A172 (cell line): ENCODE results near the gene PPP2CA. TPM values are rescaled to one million over a fixed set of nuclear protein-coding genes. Genes with fewer than 3 reads are reported as not detected.
"Not testable (repeated sequence)": the region's sequence is repeated elsewhere in the genome, so short reads cannot be mapped to it uniquely, and the experiment has no call there.

ENCODE experiments used
- DNase-seq: peaks from one replicate; pipeline ENCODE4 v3.0.0-alpha.2; 2015; ENCODE audit warnings: low spot score
- total RNA-seq: library from RNA; depleted of rRNA; stranded (reverse); fragments of >200 nt; shearing (Covaris generic); gene quantifications from 2 replicates; pipeline ENCODE4 v1.2.3, GENCODE V29; 2014

PPP2CA gene
- total RNA-seq, 1 experiment from 2014 or later, result 365 TPM

GRCh38 chr5:134245101-134245604 is 19.3 kb upstream of the PPP2CA start:
- peak; percentile 77 for DNase-seq

DNA sequence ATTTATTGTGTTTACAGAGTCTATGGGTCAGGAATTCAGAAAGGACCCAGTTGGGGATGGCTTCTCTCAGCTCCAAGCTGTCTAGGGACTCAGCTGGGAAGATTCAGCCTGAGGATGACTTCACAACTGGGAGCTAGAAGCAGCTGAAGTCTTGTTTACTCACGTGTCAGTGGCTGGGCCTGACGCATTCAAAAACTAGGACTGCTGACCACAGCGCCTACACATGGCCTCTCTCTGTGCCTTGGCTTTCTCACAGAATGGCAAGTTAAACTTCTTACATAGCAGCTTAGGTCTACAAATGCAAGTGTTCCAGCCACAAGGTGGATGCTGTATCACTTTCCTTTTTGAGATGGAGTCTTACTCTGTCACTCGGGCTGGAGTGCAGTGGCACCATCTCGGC is 16.3 kb upstream of the PPP2CA start:
- peak; percentile 31 for DNase-seq

DNA sequence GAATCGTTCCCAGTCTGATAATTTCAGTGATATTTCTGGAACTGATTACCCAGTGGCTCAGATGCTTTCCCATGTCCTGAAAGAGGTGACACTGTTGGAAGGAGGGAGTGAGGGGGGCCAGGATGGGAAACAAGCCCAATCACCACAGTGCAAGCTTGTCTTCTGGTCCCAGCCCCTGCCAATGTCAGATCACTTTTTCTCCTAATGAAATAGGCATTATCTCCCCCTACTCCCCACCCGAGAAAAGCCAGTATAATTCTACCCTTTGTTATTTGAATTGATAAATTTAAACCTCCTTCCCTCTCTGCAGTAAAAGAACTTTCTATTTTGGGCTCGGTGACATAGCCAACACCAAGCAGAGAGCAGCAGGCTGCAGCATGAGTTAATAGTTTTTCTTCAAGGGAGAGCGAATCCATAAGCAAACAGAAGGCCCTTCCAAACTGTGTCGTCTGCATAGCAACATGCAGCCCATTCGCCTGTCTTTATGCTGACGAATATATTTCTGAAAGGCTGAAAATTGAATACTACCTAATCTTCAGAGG is 14.6 kb upstream of the PPP2CA start:
- DNase-seq, result peak; percentile 28

GRCh38 chr5:134236820-134237219 is 10.9 kb upstream of the PPP2CA start:
- no peak for DNase-seq

- DNase-seq, result no peak
These were observed 10.4 kb upstream of the PPP2CA start for GRCh38 chr5:134236318-134236717.

DNA sequence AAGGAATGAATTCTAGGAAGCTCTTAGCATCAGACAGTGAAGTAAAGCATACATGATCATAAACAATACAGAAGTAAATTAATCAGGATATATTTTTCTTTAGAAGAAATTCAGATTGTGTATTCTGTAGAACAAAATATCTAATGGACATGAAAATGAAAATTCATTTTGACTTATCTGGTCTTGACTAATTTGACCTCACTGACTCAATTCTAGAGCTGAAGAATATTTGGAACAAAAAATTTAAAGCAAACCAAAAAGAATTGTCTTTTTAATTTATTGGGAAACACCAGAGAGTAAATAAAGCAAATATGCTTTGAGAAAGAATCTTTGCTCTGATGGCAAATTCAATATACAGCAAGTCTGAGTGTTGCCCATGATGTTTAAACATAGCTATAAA is 2.8 kb upstream of the PPP2CA start:
- no peak for DNase-seq

DNA sequence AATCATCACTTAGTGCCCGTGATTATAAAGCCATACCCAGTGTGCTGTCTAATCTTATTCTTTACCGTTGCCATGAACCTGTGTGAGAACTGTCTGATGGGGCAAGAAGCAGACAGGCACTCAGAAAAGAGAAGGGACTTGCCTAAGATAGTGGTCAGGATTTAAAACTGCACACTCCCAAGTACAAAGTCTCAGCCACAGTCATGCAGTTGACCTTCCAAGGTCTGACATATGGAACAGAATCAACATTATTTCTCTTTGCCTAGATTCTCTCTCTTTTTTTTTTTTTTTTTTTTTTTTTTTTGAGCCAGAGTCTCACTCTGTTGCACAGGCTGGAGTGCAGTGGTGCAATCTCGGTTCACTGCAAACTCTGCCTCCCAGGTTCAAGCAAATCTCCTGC is 1.9 kb upstream of the PPP2CA start:
- no peak for DNase-seq

GRCh38 chr5:134227259-134227658 is 1.4 kb upstream of the PPP2CA start:
- no peak for DNase-seq

DNA sequence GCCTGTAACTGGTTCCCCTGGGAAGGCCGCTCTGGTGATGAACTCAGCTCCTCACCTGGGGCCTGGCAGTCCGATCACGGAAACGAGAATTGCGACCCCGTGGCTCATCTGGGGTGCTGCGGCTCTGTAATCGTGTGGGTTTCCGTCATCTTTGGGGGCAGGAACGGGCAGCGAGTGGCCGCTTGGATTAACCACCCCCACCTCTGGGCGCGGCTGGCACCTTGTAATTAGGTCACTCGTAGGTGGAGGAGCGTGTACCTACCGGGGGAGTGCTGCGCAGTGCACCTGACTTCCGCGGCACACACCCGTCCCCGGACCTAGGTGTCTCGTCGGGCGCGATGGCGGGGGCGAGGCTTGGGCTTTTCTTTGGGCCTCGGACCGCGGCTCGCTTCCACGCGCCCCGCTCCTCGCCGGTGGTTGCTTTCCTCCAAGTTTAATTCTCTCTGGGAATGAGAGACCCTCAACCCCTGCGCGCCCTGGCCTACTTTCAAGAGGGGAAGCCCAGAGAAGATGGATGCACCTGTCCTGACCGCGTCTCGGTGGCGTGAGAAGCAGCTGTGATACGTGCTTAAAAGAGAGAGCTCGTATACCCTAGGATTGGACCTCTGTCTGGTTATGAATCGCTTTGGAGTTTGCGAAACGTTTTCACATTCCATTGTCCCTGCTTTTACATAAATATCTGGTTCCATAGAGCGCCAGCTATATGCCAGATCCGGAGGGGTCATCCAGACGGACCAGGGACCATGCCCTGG is 744 bp upstream of the PPP2CA start:
- DNase-seq, result no peak

GRCh38 chr5:134224888-134225779 is 739 bp downstream of the PPP2CA start:
- DNase-seq, result peak; percentile 62

DNA sequence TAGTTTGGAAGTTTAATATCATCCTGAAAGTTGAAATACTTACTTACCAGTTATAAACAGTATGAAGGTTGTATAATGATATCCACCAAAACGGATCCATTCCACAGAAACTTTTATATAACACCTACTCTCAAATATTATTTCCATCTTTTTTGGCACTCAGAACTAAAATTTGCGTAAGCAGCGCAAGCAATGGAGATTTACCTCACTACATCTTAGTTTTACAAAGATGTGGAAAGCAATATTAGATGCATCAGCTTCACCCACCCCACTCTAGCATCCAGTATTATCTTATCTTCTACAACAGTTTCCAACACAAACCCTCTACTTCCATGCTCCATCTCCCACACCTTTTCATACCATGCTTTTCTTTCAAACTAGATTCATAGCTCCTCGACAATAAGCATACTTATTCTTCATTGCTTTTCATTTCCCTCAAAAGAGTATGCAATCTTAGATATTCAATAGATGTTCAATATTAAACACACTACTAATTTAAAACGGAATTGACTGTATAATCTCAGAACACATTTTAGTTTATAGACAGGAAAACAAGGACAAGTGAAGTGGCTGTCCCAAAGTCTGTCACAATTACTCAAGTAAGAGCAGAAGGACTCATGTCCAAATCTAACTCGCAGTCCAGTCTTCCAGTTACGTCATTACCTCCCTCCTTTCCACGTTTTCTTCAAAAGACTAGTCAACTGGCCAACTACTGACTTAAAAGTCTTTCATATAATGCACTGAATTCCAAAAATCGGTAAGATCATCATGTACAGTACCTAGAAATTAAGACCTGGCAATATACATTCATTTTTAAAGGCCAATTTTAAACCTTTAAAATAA is 2.2 kb downstream of the PPP2CA start:
- DNase-seq, result no peak

DNA sequence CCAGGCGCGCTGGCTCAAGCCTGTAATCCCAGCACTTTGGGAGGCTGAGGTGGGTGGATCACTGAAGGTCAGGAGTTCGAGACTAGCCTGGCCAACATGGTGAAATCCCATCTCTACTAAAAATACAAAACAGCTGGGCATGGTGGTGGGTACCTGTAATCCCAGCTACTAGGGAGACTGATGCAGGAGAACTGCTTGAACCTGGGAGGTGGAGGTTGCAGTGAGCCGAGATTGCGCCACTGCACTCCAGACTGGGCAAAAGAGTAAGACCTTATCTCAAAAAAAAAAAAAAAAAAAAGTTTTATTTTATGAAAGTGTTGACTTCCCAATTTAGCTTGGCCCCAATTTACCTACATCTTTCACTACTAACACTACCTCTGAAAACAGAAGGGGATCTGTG is 4.2 kb downstream of the PPP2CA start:
- DNase-seq, result not testable (repeated sequence)

- no peak for DNase-seq
These were observed 10.1 kb downstream of the PPP2CA start for GRCh38 chr5:134215757-134216156.

DNA sequence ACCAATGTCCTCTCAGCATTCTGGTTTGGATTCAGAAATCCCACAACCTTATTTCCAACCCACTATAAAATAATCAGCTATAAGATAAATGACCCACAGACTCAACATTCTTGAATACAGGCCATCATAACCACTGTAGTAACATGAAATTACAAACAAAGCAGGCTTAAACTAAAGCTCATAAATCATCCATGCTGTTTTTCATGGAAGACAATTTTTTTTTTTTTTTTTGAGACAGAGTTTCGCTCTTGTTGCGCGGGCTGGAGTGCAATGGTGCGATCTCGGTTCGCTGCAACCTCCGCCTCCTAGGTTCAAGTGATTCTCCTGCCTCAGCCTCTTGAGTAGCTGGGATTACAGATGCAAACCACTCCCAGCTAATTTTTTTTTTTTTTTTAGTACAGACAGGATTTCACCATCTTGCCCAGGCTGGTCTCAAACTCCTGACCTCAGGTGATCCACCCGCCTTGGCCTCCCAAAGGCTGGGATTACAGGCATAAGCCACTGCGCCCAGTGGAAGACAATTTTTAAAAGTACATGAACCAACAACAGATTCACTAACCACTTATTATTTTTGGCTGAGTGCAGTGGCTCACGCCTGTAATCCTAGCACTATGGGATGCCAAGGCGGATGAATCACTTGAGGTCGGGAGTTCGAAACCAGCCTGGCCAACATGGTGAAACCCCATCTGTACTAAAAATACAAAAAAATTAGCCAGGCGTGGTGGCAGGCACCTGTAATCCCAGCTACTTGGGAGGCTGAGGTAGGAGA is 14.4 kb downstream of the PPP2CA start:
- DNase-seq, result peak; percentile 40

DNA sequence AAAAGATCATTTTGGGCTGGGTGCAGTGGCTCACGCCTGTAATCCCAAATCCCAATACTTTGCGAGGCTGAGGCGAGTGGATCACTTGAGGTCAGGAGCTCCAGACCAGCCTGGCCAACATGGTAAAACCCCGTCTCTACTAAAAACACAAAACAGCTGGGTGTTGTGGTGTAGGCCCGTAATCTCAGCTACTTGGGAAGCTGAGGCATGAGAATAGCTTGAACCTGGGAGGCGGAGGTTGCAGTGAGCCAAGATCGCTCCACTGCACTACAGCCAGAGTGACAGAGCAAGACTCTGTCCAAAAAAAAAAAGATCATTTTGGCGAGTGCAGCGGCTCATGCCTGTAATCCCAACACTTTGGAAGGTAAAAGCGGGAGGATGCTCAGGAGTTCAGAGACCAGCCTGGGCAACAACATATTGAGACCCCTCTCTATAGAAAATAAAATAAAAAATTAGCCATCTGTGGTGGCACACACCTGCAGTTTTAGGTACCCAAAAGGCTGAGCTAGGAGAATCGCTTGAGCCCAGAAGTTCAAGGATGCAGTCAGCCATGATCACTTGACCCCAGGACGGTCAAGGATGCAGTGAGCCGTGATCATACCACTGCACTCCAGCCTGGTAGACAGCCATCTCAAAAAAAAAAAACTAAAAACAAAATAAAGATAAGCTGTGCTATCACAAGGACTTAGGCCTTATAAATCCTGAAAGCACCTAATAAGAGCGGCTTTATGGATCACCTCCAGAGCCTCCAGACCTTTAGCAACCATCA is 16.2 kb downstream of the PPP2CA start:
- no peak for DNase-seq

DNA sequence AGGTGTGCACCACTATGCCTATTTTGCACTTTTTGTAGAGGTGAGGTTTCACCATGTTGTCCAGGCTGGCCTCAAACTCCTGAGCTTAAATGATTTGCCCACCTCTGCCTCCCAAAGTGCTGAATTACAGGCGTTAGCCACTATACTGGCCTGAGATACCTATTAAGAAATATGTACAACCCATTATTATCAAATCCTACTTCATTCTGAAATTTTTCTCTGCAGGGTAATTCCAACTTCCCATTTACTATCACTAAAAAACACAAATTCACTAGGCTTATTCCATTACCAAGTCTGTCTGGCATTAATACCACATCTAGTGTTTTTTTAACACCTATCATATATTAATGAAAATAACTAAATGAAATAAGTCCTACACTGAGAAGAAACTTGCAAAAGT is 18.2 kb downstream of the PPP2CA start:
- DNase-seq, result no peak

- no peak for DNase-seq
These were observed 19.2 kb downstream of the PPP2CA start for GRCh38 chr5:134206627-134207160.

- DNase-seq, result no peak
These were observed 21.3 kb downstream of the PPP2CA start for GRCh38 chr5:134204575-134204974.

GRCh38 chr5:134203630-134204029 is 22.2 kb downstream of the PPP2CA start:
- no peak for DNase-seq

DNA sequence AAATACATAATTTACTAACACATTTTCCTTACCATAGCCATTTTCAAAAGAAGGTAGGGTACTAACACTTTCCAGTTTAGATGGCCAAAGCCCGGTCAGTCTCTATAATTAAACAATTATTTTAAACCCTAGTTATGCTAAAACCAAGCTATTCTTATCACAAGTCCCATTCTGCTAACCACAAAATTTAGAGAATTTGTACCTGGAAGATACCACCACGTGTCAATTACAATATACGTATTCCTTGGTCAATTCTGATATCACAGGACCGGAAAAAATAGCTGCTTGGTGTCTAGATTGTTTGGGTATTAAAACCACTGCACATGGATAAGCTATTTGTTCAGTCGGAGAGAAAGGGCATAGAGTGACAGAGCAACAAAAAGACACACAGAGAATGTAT is 30.2 kb downstream of the PPP2CA start:
- no peak for DNase-seq
